HUES6 (cell line): Measurements from ENCODE around the gene VPS35L.

Experiments
- H3K27ac ChIP-seq: 2 replicates; pipeline ENCODE4 v1.7.0; 2013; ENCODE audit warnings: low read depth, mild to moderate bottlenecking, low read length, inconsistent platforms
- H3K27me3 ChIP-seq: 2 replicates; pipeline ENCODE4 v1.6.1; 2013; ENCODE audit warnings: low read length; ENCODE audit not compliant: control insufficient read depth, insufficient read depth
- H3K36me3 ChIP-seq: 2 replicates; pipeline ENCODE4 v1.6.1; 2013; ENCODE audit warnings: low read length; ENCODE audit not compliant: control insufficient read depth, insufficient read depth
- H3K4me1 ChIP-seq: 2 replicates; pipeline ENCODE4 v1.6.1; 2013; ENCODE audit warnings: low read length; ENCODE audit not compliant: control insufficient read depth, insufficient read depth
- H3K4me3 ChIP-seq: 2 replicates; pipeline ENCODE4 v1.5.1; 2013; ENCODE audit warnings: low read depth, low read length
- H3K9ac ChIP-seq: one replicate; pipeline ENCODE4 v1.6.1; 2013; ENCODE audit warnings: mild to moderate bottlenecking, low read length
- H3K9me3 ChIP-seq: 2 replicates; pipeline ENCODE4 v1.6.1; 2013; ENCODE audit warnings: low read depth, low read length; ENCODE audit not compliant: control insufficient read depth, insufficient read depth

VPS35L gene

GRCh38 chr16:19741354-19741753, 185.9 kb downstream of the VPS35L start:
- Histone ChIP-seq H3K4me3 (no peak overlapping the region), H3K27ac (no peak overlapping the region), H3K9me3 (no peaks in the 10 kb centered on the region), H3K27me3 (no peaks in the 10 kb centered on the region), H3K36me3 (0 out of 2 replicates have a peak, but pooled peaks cover 2% of the 10 kb centered on the region), H3K9ac (no peak overlapping the region), H3K4me1 (no peaks in the 10 kb centered on the region; the same call in 1 of the 2 replicates)

GRCh38 chr16:19743816-19744159, 188.3 kb downstream of the VPS35L start:
- no peaks in the 10 kb centered on the region for H3K36me3 ChIP-seq
- H3K9ac ChIP-seq, result no peak overlapping the region
- no peaks in the 10 kb centered on the region for H3K9me3 ChIP-seq
- H3K27ac ChIP-seq, result no peak overlapping the region
- no peaks in the 10 kb centered on the region for H3K27me3 ChIP-seq
- H3K4me1 ChIP-seq, result no peaks in the 10 kb centered on the region; the same call in 1 of the 2 replicates
- H3K4me3 ChIP-seq, result no peak overlapping the region

- H3K9me3 ChIP-seq, result no peaks in the 10 kb centered on the region
- H3K36me3 ChIP-seq, result no peaks in the 10 kb centered on the region
- H3K9ac ChIP-seq, result no peak overlapping the region
- H3K27me3 ChIP-seq, result no peaks in the 10 kb centered on the region
- no peaks in the 10 kb centered on the region; the same call in 1 of the 2 replicates for H3K4me1 ChIP-seq
- H3K4me3 ChIP-seq, result no peak overlapping the region
- no peak overlapping the region for H3K27ac ChIP-seq
Observed at GRCh38 chr16:19744670-19745069, 189.2 kb downstream of the VPS35L start.

- H3K27me3 ChIP-seq, result no peaks in the 10 kb centered on the region
- no peak overlapping the region for H3K9ac ChIP-seq
- H3K9me3 ChIP-seq, result no peaks in the 10 kb centered on the region
- H3K4me3 ChIP-seq, result no peak overlapping the region
- no peak overlapping the region for H3K27ac ChIP-seq
- no peaks in the 10 kb centered on the region; the same call in 1 of the 2 replicates for H3K4me1 ChIP-seq
- no peaks in the 10 kb centered on the region for H3K36me3 ChIP-seq
Observed at GRCh38 chr16:19745286-19746010, 189.9 kb downstream of the VPS35L start.

GRCh38 chr16:19746561-19746960, 191.1 kb downstream of the VPS35L start:
- Histone ChIP-seq H3K9me3 (no peaks in the 10 kb centered on the region), H3K4me1 (no peaks in the 10 kb centered on the region; the same call in 1 of the 2 replicates), H3K9ac (no peak overlapping the region), H3K36me3 (no peaks in the 10 kb centered on the region), H3K4me3 (no peak overlapping the region), H3K27ac (no peak overlapping the region), H3K27me3 (no peaks in the 10 kb centered on the region)

GRCh38 chr16:19748389-19749168, 193.1 kb downstream of the VPS35L start:
- no peak overlapping the region for H3K4me3 ChIP-seq
- H3K27me3 ChIP-seq, result no peaks in the 10 kb centered on the region
- H3K36me3 ChIP-seq, result no peaks in the 10 kb centered on the region
- no peak overlapping the region for H3K27ac ChIP-seq
- no peaks in the 10 kb centered on the region; the same call in 1 of the 2 replicates for H3K4me1 ChIP-seq
- no peak overlapping the region for H3K9ac ChIP-seq
- H3K9me3 ChIP-seq, result no peaks in the 10 kb centered on the region

- Histone ChIP-seq H3K36me3 (no peaks in the 10 kb centered on the region), H3K9ac (no peak overlapping the region), H3K27ac (no peak overlapping the region), H3K27me3 (no peaks in the 10 kb centered on the region), H3K4me1 (no peaks in the 10 kb centered on the region; the same call in 1 of the 2 replicates), H3K9me3 (no peaks in the 10 kb centered on the region), H3K4me3 (no peak overlapping the region)
Observed at GRCh38 chr16:19749571-19750080, 194.1 kb downstream of the VPS35L start.
